Activated T-cell treated with anti-CD3 and anti-CD28 coated beads, Interleukin-2, amount 50 U/mL, for 48 hours (primary cell): ENCODE results near the gene LCE7A.
A peak's percentile ranks its signal among the peaks of the same experiment; 100 is the strongest.

ENCODE experiments used
- DNase-seq, 2 experiments: peaks; one replicate each; pipeline ENCODE4 v3.0.0-alpha.2; 2020

Gene LCE7A

GRCh38 chr1:152859696-152860095 is at the start of gene LCE7A:
LCE7A (plus strand) TSS chr1:152859996; CDS start chr1:152860698, 702 bp downstream.
- DNase-seq = no peak

GRCh38 chr1:152811050-152811449 is 48.7 kb upstream of the LCE7A start:
- DNase-seq = no peak

GRCh38 chr1:152811671-152812070 is 48.1 kb upstream of the LCE7A start, which contains the start of gene LCE1B:
LCE1B (plus strand) TSS chr1:152811971; CDS start chr1:152812447, 476 bp downstream.
- DNase-seq = no peak

- no peak for DNase-seq
Measured at GRCh38 chr1:152817309-152817708, 42.5 kb upstream of the LCE7A start.

- no peak for DNase-seq
Measured at GRCh38 chr1:152823294-152823693, 36.5 kb upstream of the LCE7A start.

GRCh38 chr1:152824964-152825363 is 34.8 kb upstream of the LCE7A start:
- DNase-seq = no peak

GRCh38 chr1:152827173-152827572 is 32.6 kb upstream of the LCE7A start, which contains the start of gene LCE1A:
LCE1A (plus strand) TSS chr1:152827473; CDS start chr1:152827473, 0 bp downstream.
- no peak for DNase-seq

GRCh38 chr1:152836870-152837269 is 22.9 kb upstream of the LCE7A start:
- no peak for DNase-seq

- DNase-seq = no peak
Measured at GRCh38 chr1:152842556-152842955, 17.2 kb upstream of the LCE7A start, which contains the start of gene LCE6A. LCE6A (plus strand) TSS chr1:152842856; CDS start chr1:152843521, 665 bp downstream.

GRCh38 chr1:152855661-152856060 is 4.1 kb upstream of the LCE7A start:
- DNase-seq = no peak

GRCh38 chr1:152858062-152858461 is 1.7 kb upstream of the LCE7A start:
- no peak for DNase-seq

- no peak for DNase-seq
Measured at GRCh38 chr1:152860129-152860528, 333 bp downstream of the LCE7A start.

- no peak for DNase-seq
Measured at GRCh38 chr1:152861374-152861773, 1.6 kb downstream of the LCE7A start.

- DNase-seq = no peak
Measured at GRCh38 chr1:152864443-152864842, 4.6 kb downstream of the LCE7A start.

- DNase-seq = no peak
Measured at GRCh38 chr1:152866321-152866720, 6.5 kb downstream of the LCE7A start.

- DNase-seq = peak; percentile 67 to 73
Measured at GRCh38 chr1:152869808-152870419, 10.1 kb downstream of the LCE7A start.

- DNase-seq = peak in 1 of 2 experiments; percentile 18
Measured at GRCh38 chr1:152870831-152871730, 11.3 kb downstream of the LCE7A start.

GRCh38 chr1:152871731-152872126 is 11.9 kb downstream of the LCE7A start:
- DNase-seq = no peak

- DNase-seq = no peak
Measured at GRCh38 chr1:152873495-152873894, 13.7 kb downstream of the LCE7A start.

GRCh38 chr1:152876827-152877226 is 17.0 kb downstream of the LCE7A start:
- DNase-seq = no peak

GRCh38 chr1:152878042-152878441 is 18.2 kb downstream of the LCE7A start, which contains the start of gene SMCP:
SMCP (plus strand) TSS chr1:152878322; CDS start chr1:152884423, 6,101 bp downstream.
- DNase-seq = peak; percentile 49 to 61

- no peak for DNase-seq
Measured at GRCh38 chr1:152879559-152880198, 19.9 kb downstream of the LCE7A start.

GRCh38 chr1:152880316-152880715 is 20.5 kb downstream of the LCE7A start:
- no peak for DNase-seq
